Esophagus squamous epithelium (tissue), 5 donors: ENCODE measurements around the gene NUDT3. TPM values are rescaled to one million over a fixed set of nuclear protein-coding genes. Genes with fewer than 3 reads are reported as not detected.
A peak's percentile ranks its signal among the peaks of the same experiment; 100 is the strongest.
"Not testable (repeated sequence)": the region's sequence is repeated elsewhere in the genome, so short reads cannot be mapped to it uniquely, and the experiment has no call there.

Experiments used
- DNase-seq: peaks from one replicate; lab custom pipeline; 2025; lab: John Stamatoyannopoulos, UW
- H3K27ac ChIP-seq, 4 donors: fragments of 200-600 bp; sonication (generic); one replicate each; pipeline ENCODE4 v1.5.1; 2016 to 2019; ENCODE audit warnings: mild to moderate bottlenecking in 1 of 4
- H3K27me3 ChIP-seq, 4 donors: fragments of 200-600 bp; sonication (generic); 1 replicate in 3 of 4; 2 replicates in 1 of 4; pipeline versions ENCODE4 v1.5.1 to v1.6.0; 2017 to 2021; ENCODE audit warnings: antibody characterized with exemption in 1 of 4
- H3K36me3 ChIP-seq, 3 donors: fragments of 200-600 bp; sonication (generic); one replicate each; pipeline ENCODE4 v1.5.1; 2016 to 2019
- H3K4me1 ChIP-seq, 3 donors: fragments of 200-600 bp; sonication (generic); one replicate each; pipeline ENCODE4 v1.5.1; 2017 to 2019
- H3K4me3 ChIP-seq, 4 donors: fragments of 200-600 bp; sonication (generic); 1 replicate in 3 of 4; 2 replicates in 1 of 4; pipeline ENCODE4 v1.5.1; 2016 to 2019; ENCODE audit warnings: mild to moderate bottlenecking in 2 of 4, moderate library complexity in 1 of 4
- H3K9me3 ChIP-seq, 3 donors: fragments of 200-600 bp; sonication (generic); one replicate each; pipeline ENCODE4 v1.5.1; 2016 to 2019
- CTCF ChIP-seq, 6 experiments: fragments of 450-650 bp in 4 of 6; fragments of 200-600 bp in 2 of 6; sonication (generic) in 2 of 6; IDR thresholded peaks; one replicate each; pipeline ENCODE4 v1.5.1; 2016 to 2019; ENCODE audit warnings: antibody characterized with exemption in 6 of 6, mild to moderate bottlenecking in 4 of 6, moderate library complexity in 4 of 6
- POLR2A ChIP-seq, 4 donors: fragments of 450-650 bp; IDR thresholded peaks; one replicate each; pipeline ENCODE4 v1.6.1; 2017; ENCODE audit warnings: antibody characterized with exemption in 4 of 4, mild to moderate bottlenecking in 4 of 4, moderate library complexity in 3 of 4
- WGBS, 2 donors: methylation state at CpG; one replicate each; pipeline ENCODE4 v1.1.5; 2018; 5-methylcytosine and 5-hydroxymethylcytosine counted together
- intact Hi-C: fragments of 100-400 bp; cut with DNase I; formaldehyde crosslinking; loops from one replicate; pipeline ENCODE4 v1.15.0; 2022
- total RNA-seq, 4 donors: library from RNA; depleted of rRNA; stranded (reverse); fragments of >200 nt; gene quantifications; one replicate each; pipeline ENCODE4 v1.1.0, GENCODE V29; 2016
- donor health status: DM: yes; HTN: yes; CAD: no.

NUDT3 gene
- total RNA-seq, 4 donors from 2014 or later: 14.9 to 33.4 (median 22.4) TPM

- TF ChIP-seq POLR2A (IDR thresholded peaks at IDR 0.05): no peak
- Histone ChIP-seq H3K9me3 (no peaks in the 10 kb centered on the region), H3K36me3 (peaks cover 0 to 5% (median 0%) of the 10 kb centered on the region in 3 donors), H3K4me3 (no peak overlapping the region), H3K27ac (peak overlapping the region in 1 of 4 donors; percentile 0), H3K27me3 (no peaks in the 10 kb centered on the region), H3K4me1 (peaks cover 0 to 14% (median 0%) of the 10 kb centered on the region in 3 donors)
- WGBS, 2 donors: 90 to 94% methylated on average over 5 of the region's 5 CpGs
- intact Hi-C loops: no loop called here
- DNase-seq: no peak
Observed at GRCh38 chr6:34373511-34373910, 19.0 kb downstream of the NUDT3 start.

GRCh38 chr6:34371865-34372264 is 20.6 kb downstream of the NUDT3 start:
- intact Hi-C loops, H3K9me3 ChIP-seq: not testable (repeated sequence)
- 83 to 89% methylated on average over 5 of the region's 5 CpGs for WGBS, 2 donors

DNA sequence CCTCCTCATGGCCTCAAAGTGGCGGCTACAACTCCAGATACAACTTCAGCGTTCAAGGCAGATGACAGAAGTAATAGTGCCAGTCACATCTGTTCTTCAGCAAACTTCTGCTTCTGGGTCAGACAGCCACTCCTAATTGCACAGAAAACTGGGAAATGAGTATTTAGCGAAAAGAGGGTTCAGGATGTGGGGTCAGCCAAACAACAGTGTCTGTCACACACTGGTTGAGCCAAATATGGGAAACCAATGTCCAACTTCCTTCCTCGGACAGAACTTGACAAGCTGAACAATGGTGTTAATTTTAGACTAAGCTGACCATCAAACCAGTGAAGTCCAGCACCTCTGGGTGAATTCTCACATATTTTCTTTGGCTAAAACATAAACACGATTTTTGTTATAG is 22.1 kb downstream of the NUDT3 start:
- WGBS, 2 donors: 63 to 79% methylated on average over 5 of the region's 5 CpGs

More at GRCh38 chr6:34371865-34372264, 20.6 kb downstream of the NUDT3 start:
- not testable (repeated sequence) for DNase-seq, H3K27ac ChIP-seq, H3K36me3 ChIP-seq, H3K4me3 ChIP-seq, H3K27me3 ChIP-seq
- H3K4me1 ChIP-seq: peaks cover 0 to 14% (median 0%) of the 10 kb centered on the region in 3 donors

GRCh38 chr6:34369385-34369784 is 23.1 kb downstream of the NUDT3 start:
- H3K36me3 ChIP-seq: peaks cover 0 to 5% (median 0%) of the 10 kb centered on the region in 3 donors
- H3K27me3 ChIP-seq: no peaks in the 10 kb centered on the region
- H3K4me3 ChIP-seq: no peak overlapping the region
- no peak overlapping the region for H3K27ac ChIP-seq
- H3K9me3 ChIP-seq: no peaks in the 10 kb centered on the region
- no peak for DNase-seq
- H3K4me1 ChIP-seq: peaks cover 0 to 26% (median 0%) of the 10 kb centered on the region in 3 donors
- intact Hi-C loops: no loop called here
- WGBS, 2 donors: 83 to 87% methylated on average over 4 of the region's 4 CpGs
- TF ChIP-seq CTCF (IDR thresholded peaks at IDR 0.05): no peak
- TF ChIP-seq POLR2A (IDR thresholded peaks at IDR 0.05): no peak

More for the DNA sequence above, 22.1 kb downstream of the NUDT3 start:
- Histone ChIP-seq H3K9me3 (no peaks in the 10 kb centered on the region), H3K36me3 (peaks cover 0 to 5% (median 0%) of the 10 kb centered on the region in 3 donors), H3K27me3 (no peaks in the 10 kb centered on the region), H3K4me1 (peaks cover 0 to 26% (median 0%) of the 10 kb centered on the region in 3 donors), H3K4me3 (no peak overlapping the region), H3K27ac (no peak overlapping the region)
- TF ChIP-seq POLR2A (IDR thresholded peaks at IDR 0.05): no peak
- TF ChIP-seq CTCF (IDR thresholded peaks at IDR 0.05): no peak
- intact Hi-C loops: no loop called here
- no peak for DNase-seq

- H3K27ac ChIP-seq: no peak overlapping the region
- H3K36me3 ChIP-seq: peaks cover 0 to 5% (median 0%) of the 10 kb centered on the region in 3 donors
- intact Hi-C loops: no loop called here
- no peak overlapping the region for H3K4me3 ChIP-seq
- no peaks in the 10 kb centered on the region for H3K9me3 ChIP-seq
- H3K4me1 ChIP-seq: peaks cover 0 to 40% (median 9%) of the 10 kb centered on the region in 3 donors
- WGBS, 2 donors: 49 to 51% methylated on average over 2 to 3 of the region's 3 CpGs
- TF ChIP-seq CTCF (IDR thresholded peaks at IDR 0.05): no peak
- TF ChIP-seq POLR2A (IDR thresholded peaks at IDR 0.05): no peak
- no peaks in the 10 kb centered on the region for H3K27me3 ChIP-seq
- no peak for DNase-seq
Observed at GRCh38 chr6:34366639-34366921, 25.9 kb downstream of the NUDT3 start.

GRCh38 chr6:34365781-34366638 is 26.5 kb downstream of the NUDT3 start:
- DNase-seq, intact Hi-C loops, H3K27ac ChIP-seq, H3K27me3 ChIP-seq, H3K4me3 ChIP-seq, H3K36me3 ChIP-seq, H3K9me3 ChIP-seq: not testable (repeated sequence)
- peaks cover 0 to 37% (median 9%) of the 10 kb centered on the region in 3 donors for H3K4me1 ChIP-seq
- 21 to 56% methylated on average over 9 of the region's 9 CpGs for WGBS, 2 donors

- DNase-seq, H3K36me3 ChIP-seq, H3K4me3 ChIP-seq, H3K27me3 ChIP-seq, H3K9me3 ChIP-seq, intact Hi-C loops, H3K27ac ChIP-seq: not testable (repeated sequence)
- 92 to 97% methylated on average over 8 of the region's 9 CpGs for WGBS, 2 donors
- H3K4me1 ChIP-seq: peaks cover 0 to 41% (median 9%) of the 10 kb centered on the region in 3 donors
Observed at GRCh38 chr6:34363681-34364075, 28.8 kb downstream of the NUDT3 start.
